Neural cell (in vitro differentiated cells): ENCODE results near the gene KPNA1.

ENCODE experiments used
- CTCF ChIP-seq: fragments of 450-650 bp; IDR thresholded peaks from 2 replicates; pipeline ENCODE4 v1.5.1; 2014; ENCODE audit warnings: antibody characterized with exemption, mild to moderate bottlenecking, moderate library complexity; ENCODE audit not compliant: poor library complexity, severe bottlenecking
- EP300 ChIP-seq: fragments of 450-650 bp; conservative IDR thresholded peaks from 2 replicates; pipeline ENCODE4 v1.6.1; 2014; ENCODE audit warnings: antibody characterized with exemption, mild to moderate bottlenecking, moderate library complexity; ENCODE audit not compliant: poor library complexity, severe bottlenecking
- EZH2 ChIP-seq: fragments of 200-600, 300-800 bp; shearing (Covaris generic), sonication (generic); IDR thresholded peaks from 2 replicates; pipeline ENCODE4 v1.6.1; 2014; ENCODE audit warnings: antibody characterized with exemption, low read length, borderline replicate concordance, mild to moderate bottlenecking; ENCODE audit not compliant: insufficient read depth, poor library complexity, severe bottlenecking
- MXI1 ChIP-seq: fragments of 450-650 bp; conservative IDR thresholded peaks from 2 replicates; pipeline ENCODE4 v1.6.1; 2014; ENCODE audit warnings: antibody characterized with exemption, mild to moderate bottlenecking; ENCODE audit not compliant: poor library complexity, severe bottlenecking
- POLR2AphosphoS5 ChIP-seq: IDR thresholded peaks from 2 replicates; pipeline ENCODE4 v1.6.1; 2012
- REST ChIP-seq: IDR thresholded peaks from 2 replicates; pipeline ENCODE4 v1.6.1; 2012; ENCODE audit warnings: borderline replicate concordance

- no peak for TF ChIP-seq CTCF
- TF ChIP-seq REST, result no peak
- no peak for TF ChIP-seq MXI1
- no peak for TF ChIP-seq POLR2AphosphoS5
- no peak for TF ChIP-seq EP300
- no peak for TF ChIP-seq EZH2
These were observed 11.8 kb downstream of the KPNA1 start for GRCh38 chr3:122502941-122503340.
